ENCODE measurements around the gene SRGAP1.

DNA sequence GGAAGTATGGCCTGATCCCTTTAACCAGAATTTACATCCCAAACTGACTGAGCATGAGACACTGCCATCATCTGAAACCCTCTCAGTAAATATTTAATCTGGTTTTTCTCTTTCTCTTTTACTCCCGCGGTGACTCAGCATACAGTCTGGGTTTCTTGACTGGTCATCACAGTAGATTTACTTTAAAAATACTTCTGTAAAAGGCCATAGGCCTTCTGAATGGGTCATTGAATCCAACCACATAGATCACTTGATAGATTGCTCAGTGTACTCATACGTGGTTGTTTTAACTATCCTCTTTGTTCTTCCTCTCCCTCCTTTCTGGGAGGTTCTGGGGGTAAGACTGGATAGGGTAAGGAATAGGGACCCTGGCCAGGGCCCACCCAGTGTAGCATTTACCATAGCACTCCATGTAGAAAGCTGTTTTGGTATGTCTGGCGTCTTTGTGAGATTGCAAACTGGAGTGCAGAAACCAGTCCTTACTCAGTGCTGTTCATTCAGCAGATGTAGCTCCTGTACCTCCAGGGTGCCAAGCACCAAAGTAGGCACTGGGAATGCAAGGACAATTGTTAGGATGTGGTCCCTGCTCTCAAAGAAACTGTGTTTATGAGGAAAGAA is 165.7 kb downstream of the SRGAP1 start:
- TF ChIP-seq EZH2 (IDR thresholded peaks at IDR 0.05; ENCODE audit: borderline replicate concordance, low read depth, low read length, severe bottlenecking) = no peak
- TF ChIP-seq, protein P1, sequence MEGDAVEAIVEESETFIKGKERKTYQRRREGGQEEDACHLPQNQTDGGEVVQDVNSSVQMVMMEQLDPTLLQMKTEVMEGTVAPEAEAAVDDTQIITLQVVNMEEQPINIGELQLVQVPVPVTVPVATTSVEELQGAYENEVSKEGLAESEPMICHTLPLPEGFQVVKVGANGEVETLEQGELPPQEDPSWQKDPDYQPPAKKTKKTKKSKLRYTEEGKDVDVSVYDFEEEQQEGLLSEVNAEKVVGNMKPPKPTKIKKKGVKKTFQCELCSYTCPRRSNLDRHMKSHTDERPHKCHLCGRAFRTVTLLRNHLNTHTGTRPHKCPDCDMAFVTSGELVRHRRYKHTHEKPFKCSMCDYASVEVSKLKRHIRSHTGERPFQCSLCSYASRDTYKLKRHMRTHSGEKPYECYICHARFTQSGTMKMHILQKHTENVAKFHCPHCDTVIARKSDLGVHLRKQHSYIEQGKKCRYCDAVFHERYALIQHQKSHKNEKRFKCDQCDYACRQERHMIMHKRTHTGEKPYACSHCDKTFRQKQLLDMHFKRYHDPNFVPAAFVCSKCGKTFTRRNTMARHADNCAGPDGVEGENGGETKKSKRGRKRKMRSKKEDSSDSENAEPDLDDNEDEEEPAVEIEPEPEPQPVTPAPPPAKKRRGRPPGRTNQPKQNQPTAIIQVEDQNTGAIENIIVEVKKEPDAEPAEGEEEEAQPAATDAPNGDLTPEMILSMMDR (IDR thresholded peaks at IDR 0.05; ENCODE audit: borderline replicate concordance, extremely low read depth, low read length, poor library complexity, severe bottlenecking) = no peak

Data from DND-41 (cell line).